Measurements from ENCODE around the gene OR11H7. TPM values are rescaled to one million over a fixed set of nuclear protein-coding genes. Genes with fewer than 3 reads are reported as not detected.

The OR11H7 gene
- total and polyA plus RNA-seq, 2 of the 4 experiments (the other 2 are of a cell fraction) = not detected

GRCh38 chr14:20180486-20180885 lies 48.3 kb upstream of the OR11H7 start:
- WGBS, 2 experiments (ENCODE audit: extremely low coverage in 2 of 2, insufficient read length in 1 of 2) = no CpG with 5 or more reads among the region's 2 CpGs

More at GRCh38 chr14:20180486-20180885, 48.3 kb upstream of the OR11H7 start:
- intact Hi-C loops (cut with micrococcal nuclease) (no loop called here), dilution Hi-C loops (cut with HindIII; ENCODE audit: low sequenced_read_pairs, unreplicated experiment) (no loop called here), in situ Hi-C loops (cut with MboI; ENCODE audit: low sequenced_read_pairs) (no loop called here)
- DNase-seq (no peak), ATAC-seq (ENCODE audit: low read depth) (no peak)
- H3K14ac ChIP-seq (replicated peaks; ENCODE audit: low read depth, low read length) = no peak overlapping the region
- no TSS peak for BruUV-seq (replicated peaks)
- H3K4ac ChIP-seq (ENCODE audit: low read depth, low read length) = no peak overlapping the region
- no peak overlapping the region for H2AFZ ChIP-seq (replicated peaks; ENCODE audit: low read length, poor library complexity)
- H3K9me1 ChIP-seq (ENCODE audit: insufficient read depth, low read length) = no peaks in the 10 kb centered on the region
- no peak overlapping the region for H4K91ac ChIP-seq (ENCODE audit: insufficient read depth, low read depth, low read length)
- H2AK5ac ChIP-seq (ENCODE audit: low read depth, low read length) = no peak overlapping the region
- no peaks in the 10 kb centered on the region for H3K27me3 ChIP-seq (ENCODE audit: control insufficient read depth, insufficient read depth, low read length)
- H3K27ac ChIP-seq (ENCODE audit: insufficient read depth, low read length) = no peak overlapping the region
- H3K9me3 ChIP-seq (ENCODE audit: control insufficient read depth, insufficient read depth, low read length) = peaks cover 5% of the 10 kb centered on the region; the same call in 1 of the 2 replicates
- no peak overlapping the region for H3K56ac ChIP-seq (ENCODE audit: extremely low read depth, insufficient read depth, low read length)
- H4K20me1 ChIP-seq (ENCODE audit: insufficient read depth, low read length) = no peaks in the 10 kb centered on the region
- H3K18ac ChIP-seq (ENCODE audit: low read depth, low read length) = no peak overlapping the region
- POLR2A ChIA-PET (ENCODE audit: unreplicated experiment) = no interaction called here
- TF ChIP-seq CHD1 (IDR thresholded peaks at IDR 0.05; ENCODE audit: low read depth, low read length) = no peak
- H2BK5ac ChIP-seq (ENCODE audit: low read depth, low read length, poor library complexity, severe bottlenecking) = no peak overlapping the region
- no peaks in the 10 kb centered on the region for H3K4me1 ChIP-seq (ENCODE audit: control insufficient read depth, insufficient read depth, low read length)
- H3K79me1 ChIP-seq (ENCODE audit: low read depth in 1 of 2, low read length in 2 of 2) = no peaks in the 10 kb centered on the region
- H4K8ac ChIP-seq (ENCODE audit: low read depth in 2 of 2, low read length in 2 of 2) = no peak overlapping the region
- no peaks in the 10 kb centered on the region for H3K36me3 ChIP-seq (ENCODE audit: control insufficient read depth, insufficient read depth, low read length)
- no peak overlapping the region for H2BK15ac ChIP-seq (ENCODE audit: low read depth, low read length)
- no peak overlapping the region for H2BK120ac ChIP-seq (ENCODE audit: low read depth, low read length)
- H3K4me3 ChIP-seq (ENCODE audit: insufficient read depth, low read depth, low read length) = no peak overlapping the region
- CTCF ChIA-PET = no interaction called here
- H3K9ac ChIP-seq (ENCODE audit: low read depth, low read length) = no peak overlapping the region
- H2AK9ac ChIP-seq (replicated peaks; ENCODE audit: low read depth, low read length, poor library complexity) = no peak overlapping the region
- no peak overlapping the region for H3K23ac ChIP-seq (ENCODE audit: low read depth, low read length)
- H2BK20ac ChIP-seq (ENCODE audit: low read depth, low read length) = no peak overlapping the region
- no peak overlapping the region for H4K5ac ChIP-seq (ENCODE audit: low read depth, low read length)
- no peak overlapping the region for H3K4me2 ChIP-seq (ENCODE audit: low read depth, low read length)
